ENCODE results near the gene ZNF287. TPM values are rescaled to one million over a fixed set of nuclear protein-coding genes. Genes with fewer than 3 reads are reported as not detected.
"Not testable (repeated sequence)": the region's sequence is repeated elsewhere in the genome, so short reads cannot be mapped to it uniquely, and the experiment has no call there.

ZNF287 gene
- total RNA-seq, 1 donor from 2014 or later = 11.8 TPM

GRCh38 chr17:16529906-16530305 is 39.1 kb downstream of the ZNF287 start:
- Mint-ChIP-seq H3K4me3 (ENCODE audit: unreplicated experiment) (no peak overlapping the region), H3K36me3 (ENCODE audit: unreplicated experiment) (no peaks in the 10 kb centered on the region), H3K27me3 (ENCODE audit: unreplicated experiment) (peaks cover 41% of the 10 kb centered on the region), H3K27ac (ENCODE audit: unreplicated experiment) (no peak overlapping the region), H3K9me3 (ENCODE audit: unreplicated experiment) (no peaks in the 10 kb centered on the region), H3K4me1 (ENCODE audit: unreplicated experiment) (peaks cover 4% of the 10 kb centered on the region)
- DNase-seq (ENCODE audit: extremely low spot score, unreplicated experiment) = no peak
- TF ChIP-seq CTCF (IDR thresholded peaks at IDR 0.05) = no peak

GRCh38 chr17:16527298-16527697 is 41.7 kb downstream of the ZNF287 start:
- peaks cover 13% of the 10 kb centered on the region for H3K4me1 Mint-ChIP-seq (ENCODE audit: unreplicated experiment)
- no peaks in the 10 kb centered on the region for H3K36me3 Mint-ChIP-seq (ENCODE audit: unreplicated experiment)
- peaks cover 41% of the 10 kb centered on the region for H3K27me3 Mint-ChIP-seq (ENCODE audit: unreplicated experiment)
- DNase-seq (ENCODE audit: extremely low spot score, unreplicated experiment) = peak; percentile 54
- H3K9me3 Mint-ChIP-seq (ENCODE audit: unreplicated experiment) = no peaks in the 10 kb centered on the region
- no peak overlapping the region for H3K27ac Mint-ChIP-seq (ENCODE audit: unreplicated experiment)
- H3K4me3 Mint-ChIP-seq (ENCODE audit: unreplicated experiment) = no peak overlapping the region
- no peak for TF ChIP-seq CTCF (IDR thresholded peaks at IDR 0.05)

- not testable (repeated sequence) for H3K36me3 Mint-ChIP-seq (ENCODE audit: unreplicated experiment); H3K9me3 Mint-ChIP-seq (ENCODE audit: unreplicated experiment); DNase-seq (ENCODE audit: extremely low spot score, unreplicated experiment); H3K27ac Mint-ChIP-seq (ENCODE audit: unreplicated experiment); H3K4me3 Mint-ChIP-seq (ENCODE audit: unreplicated experiment)
- H3K4me1 Mint-ChIP-seq (ENCODE audit: unreplicated experiment) = peaks cover 15% of the 10 kb centered on the region
- peaks cover 35% of the 10 kb centered on the region for H3K27me3 Mint-ChIP-seq (ENCODE audit: unreplicated experiment)
Observed at GRCh38 chr17:16525556-16525955, 43.4 kb downstream of the ZNF287 start.

- DNase-seq (ENCODE audit: extremely low spot score, unreplicated experiment) = peak; percentile 90
- Mint-ChIP-seq H3K27me3 (ENCODE audit: unreplicated experiment) (peaks cover 3% of the 10 kb centered on the region), H3K36me3 (ENCODE audit: unreplicated experiment) (peaks cover 1% of the 10 kb centered on the region), H3K9me3 (ENCODE audit: unreplicated experiment) (no peaks in the 10 kb centered on the region), H3K4me3 (ENCODE audit: unreplicated experiment) (no peak overlapping the region), H3K27ac (ENCODE audit: unreplicated experiment) (peak overlapping the region; percentile 85), H3K4me1 (ENCODE audit: unreplicated experiment) (peaks cover 28% of the 10 kb centered on the region)
- TF ChIP-seq CTCF (IDR thresholded peaks at IDR 0.05) = peak; percentile 97
Observed at GRCh38 chr17:16521070-16521727, 47.8 kb downstream of the ZNF287 start.

- H3K4me3 Mint-ChIP-seq (ENCODE audit: unreplicated experiment) = no peak overlapping the region
- H3K27me3 Mint-ChIP-seq (ENCODE audit: unreplicated experiment) = no peaks in the 10 kb centered on the region
- H3K36me3 Mint-ChIP-seq (ENCODE audit: unreplicated experiment) = peaks cover 1% of the 10 kb centered on the region
- no peaks in the 10 kb centered on the region for H3K9me3 Mint-ChIP-seq (ENCODE audit: unreplicated experiment)
- peaks cover 23% of the 10 kb centered on the region for H3K4me1 Mint-ChIP-seq (ENCODE audit: unreplicated experiment)
- no peak for TF ChIP-seq CTCF (IDR thresholded peaks at IDR 0.05)
- no peak for DNase-seq (ENCODE audit: extremely low spot score, unreplicated experiment)
- H3K27ac Mint-ChIP-seq (ENCODE audit: unreplicated experiment) = no peak overlapping the region
Observed at GRCh38 chr17:16519021-16519420, 50.0 kb downstream of the ZNF287 start.
